ENCODE measurements around the gene AOAH. TPM values are rescaled to one million over a fixed set of nuclear protein-coding genes. Genes with fewer than 3 reads are reported as not detected.

The AOAH gene
- total RNA-seq, 2 donors from 2014 or later, result 0.70 to 1.6 TPM

DNA sequence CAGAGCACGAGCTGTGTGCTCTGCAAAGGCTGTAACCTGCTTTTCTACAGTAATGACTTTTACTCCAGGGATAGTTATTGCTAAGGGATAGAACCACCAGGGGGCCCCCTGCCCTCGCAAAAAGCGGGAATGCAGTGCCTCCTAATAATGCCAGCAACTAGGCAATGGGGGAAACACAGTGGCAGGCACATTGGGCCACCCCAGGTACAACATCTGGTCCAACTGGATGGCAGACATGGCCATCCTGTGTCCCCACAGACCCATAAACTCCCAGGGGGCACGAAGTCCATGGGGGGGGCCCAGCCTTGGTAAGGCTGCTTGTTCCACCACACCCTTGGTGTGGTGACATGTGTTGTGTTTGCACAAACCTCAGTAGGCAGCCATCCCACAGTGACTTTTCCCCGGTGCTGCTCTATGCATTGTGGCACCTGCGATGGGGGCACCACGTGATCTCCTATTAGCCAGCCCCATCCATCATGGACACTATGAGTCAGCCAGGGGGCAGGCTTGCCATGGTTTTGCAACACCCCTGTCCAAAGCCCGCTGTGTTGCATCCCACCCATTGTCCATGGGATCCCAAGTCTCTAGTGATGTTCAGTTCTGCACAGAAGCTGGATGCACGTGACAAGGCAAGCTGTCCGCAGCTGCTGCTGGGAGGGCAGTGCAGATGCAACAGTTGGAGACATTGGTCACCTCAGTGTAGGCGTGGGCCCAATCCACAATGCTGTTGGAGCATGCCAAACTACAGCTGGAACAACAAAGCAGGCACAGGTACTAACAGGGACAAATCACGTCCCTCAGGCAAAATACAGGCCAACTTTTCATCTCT, 250.6 kb downstream of the AOAH start:
- Histone ChIP-seq H3K4me3 (ENCODE audit: low read length) (no peak overlapping the region), H3K36me3 (ENCODE audit: control insufficient read depth, insufficient read depth, low read length) (no peaks in the 10 kb centered on the region), H3K9ac (ENCODE audit: extremely low read depth, low read length, poor library complexity, severe bottlenecking) (no peak overlapping the region), H3K27me3 (ENCODE audit: control insufficient read depth, insufficient read depth, low read length, poor library complexity, severe bottlenecking) (no peaks in the 10 kb centered on the region), H3K27ac (ENCODE audit: low read depth, low read length) (no peak overlapping the region), H3K4me1 (ENCODE audit: control insufficient read depth, insufficient read depth, low read length) (no peaks in the 10 kb centered on the region), H3K9me3 (ENCODE audit: control insufficient read depth, low read length) (no peaks in the 10 kb centered on the region)
- peak; percentile 91 for DNase-seq
- Mint-ChIP-seq H3K27me3 (ENCODE audit: insufficient read depth) (no peaks in the 10 kb centered on the region), H3K27ac (no peak overlapping the region), H3K36me3 (ENCODE audit: low read depth) (no peaks in the 10 kb centered on the region), H3K4me1 (peaks cover 3% of the 10 kb centered on the region), H3K4me3 (no peak overlapping the region), H3K9me3 (no peaks in the 10 kb centered on the region)
- WGBS, 2 experiments (ENCODE audit: insufficient coverage in 1 of 2, insufficient read length in 1 of 2), result 78 to 92% methylated on average over 9 to 12 of the region's 12 CpGs
- peak; percentile 87 for TF ChIP-seq CTCF (conservative IDR thresholded peaks at IDR 0.05)

DNA sequence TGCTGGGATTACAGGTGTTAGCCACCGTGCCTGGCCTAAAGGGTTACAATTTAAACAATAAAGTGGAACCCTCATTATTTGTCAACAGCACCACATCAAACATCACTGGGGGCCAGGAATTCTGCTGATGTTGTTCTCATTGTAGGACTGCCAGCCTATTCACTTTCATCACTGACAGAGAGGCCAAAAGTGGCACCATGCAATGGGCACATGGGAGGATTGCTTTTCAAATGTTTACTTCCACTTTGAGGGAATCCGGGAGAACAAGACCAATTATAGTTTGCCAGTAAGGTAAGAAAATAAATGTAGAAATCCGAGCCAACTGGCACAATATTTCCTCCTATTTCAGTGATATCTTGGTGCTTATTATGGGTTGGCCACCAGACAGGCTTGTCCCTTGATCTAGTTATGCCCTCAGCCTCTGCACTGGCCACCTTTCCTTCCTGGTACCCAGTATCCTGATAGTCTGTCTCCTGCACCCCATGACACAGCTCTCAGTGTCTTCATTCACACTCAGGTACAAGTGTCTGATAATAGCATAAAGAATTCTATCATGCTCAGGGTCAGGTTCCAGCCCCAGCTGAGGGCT, 252.1 kb downstream of the AOAH start:
- no peaks in the 10 kb centered on the region for H3K9me3 ChIP-seq (ENCODE audit: control insufficient read depth, low read length)
- no peaks in the 10 kb centered on the region for H3K36me3 Mint-ChIP-seq (ENCODE audit: low read depth)
- H3K36me3 ChIP-seq (ENCODE audit: control insufficient read depth, insufficient read depth, low read length), result no peaks in the 10 kb centered on the region
- H3K27me3 Mint-ChIP-seq (ENCODE audit: insufficient read depth), result no peaks in the 10 kb centered on the region
- H3K4me1 Mint-ChIP-seq, result peaks cover 3% of the 10 kb centered on the region
- H3K4me3 Mint-ChIP-seq, result no peak overlapping the region
- no peak for TF ChIP-seq CTCF (conservative IDR thresholded peaks at IDR 0.05)
- H3K9me3 Mint-ChIP-seq, result peaks cover 5% of the 10 kb centered on the region
- H3K27ac ChIP-seq (ENCODE audit: low read depth, low read length), result no peak overlapping the region
- no peak overlapping the region for H3K4me3 ChIP-seq (ENCODE audit: low read length)
- H3K4me1 ChIP-seq (ENCODE audit: control insufficient read depth, insufficient read depth, low read length), result no peaks in the 10 kb centered on the region
- no peak overlapping the region for H3K9ac ChIP-seq (ENCODE audit: extremely low read depth, low read length, poor library complexity, severe bottlenecking)
- H3K27me3 ChIP-seq (ENCODE audit: control insufficient read depth, insufficient read depth, low read length, poor library complexity, severe bottlenecking), result no peaks in the 10 kb centered on the region
- 90 to 98% methylated on average over 2 to 3 of the region's 3 CpGs for WGBS, 2 experiments (ENCODE audit: insufficient coverage in 1 of 2, insufficient read length in 1 of 2)
- DNase-seq, result no peak
- no peak overlapping the region for H3K27ac Mint-ChIP-seq

GRCh38 chr7:36469236-36469635, 255.1 kb downstream of the AOAH start:
- Histone ChIP-seq H3K27me3 (ENCODE audit: control insufficient read depth, insufficient read depth, low read length, poor library complexity, severe bottlenecking) (no peaks in the 10 kb centered on the region), H3K4me1 (ENCODE audit: control insufficient read depth, insufficient read depth, low read length) (no peaks in the 10 kb centered on the region), H3K9me3 (ENCODE audit: control insufficient read depth, low read length) (peaks cover 20% of the 10 kb centered on the region), H3K9ac (ENCODE audit: extremely low read depth, low read length, poor library complexity, severe bottlenecking) (no peak overlapping the region), H3K36me3 (ENCODE audit: control insufficient read depth, insufficient read depth, low read length) (no peaks in the 10 kb centered on the region), H3K27ac (ENCODE audit: low read depth, low read length) (no peak overlapping the region), H3K4me3 (ENCODE audit: low read length) (no peak overlapping the region)
- DNase-seq, result no peak
- Mint-ChIP-seq H3K36me3 (ENCODE audit: low read depth) (peaks cover 6% of the 10 kb centered on the region), H3K4me1 (peaks cover 3% of the 10 kb centered on the region), H3K27me3 (ENCODE audit: insufficient read depth) (no peaks in the 10 kb centered on the region), H3K9me3 (peaks cover 22% of the 10 kb centered on the region), H3K4me3 (no peak overlapping the region), H3K27ac (no peak overlapping the region)
- TF ChIP-seq CTCF (conservative IDR thresholded peaks at IDR 0.05), result no peak

Data from endodermal cell (in vitro differentiated cells).